GM23338 (cell line): Measurements from ENCODE around the gene BACE2. TPM values are rescaled to one million over a fixed set of nuclear protein-coding genes. Genes with fewer than 3 reads are reported as not detected.

ENCODE experiments used
- ATAC-seq: fragments of 200-7000 bp; cut with Tn5 transposase; 3 replicates; pipeline ENCODE4 v1.9.1; 2020
- DNase-seq: peaks from one replicate; pipeline ENCODE4 v3.0.0-alpha.2; 2015; ENCODE audit warnings: low spot score
- H2AFZ ChIP-seq: fragments of 200-600 bp; sonication (generic); 2 replicates; pipeline ENCODE4 v1.8.0; 2016; ENCODE audit warnings: antibody characterized with exemption, mild to moderate bottlenecking, moderate library complexity
- H3F3A ChIP-seq: fragments of 200-600 bp; sonication (generic); replicated peaks from 2 replicates; pipeline ENCODE4 v1.8.0; 2017; ENCODE audit warnings: antibody characterized with exemption, mixed run types, low read depth
- H3K27ac ChIP-seq: fragments of 200-600 bp; sonication (generic); 2 replicates; pipeline ENCODE4 v1.6.1; 2016; ENCODE audit warnings: low read depth
- H3K27me3 ChIP-seq: fragments of 200-600 bp; sonication (generic); 2 replicates; pipeline ENCODE4 v1.8.0; 2016; ENCODE audit warnings: mild to moderate bottlenecking, mixed run types, moderate library complexity; ENCODE audit not compliant: insufficient read depth
- H3K36me3 ChIP-seq: fragments of 200-600 bp; sonication (generic); 2 replicates; pipeline ENCODE4 v1.8.0; 2016; ENCODE audit warnings: mild to moderate bottlenecking; ENCODE audit not compliant: insufficient read depth
- H3K4me1 ChIP-seq: fragments of 200-600 bp; sonication (generic); 2 replicates; pipeline ENCODE4 v1.8.0; 2016; ENCODE audit warnings: mild to moderate bottlenecking, moderate library complexity; ENCODE audit not compliant: insufficient read depth
- H3K4me2 ChIP-seq: fragments of 200-600 bp; sonication (generic); 2 replicates; pipeline ENCODE4 v1.7.1; 2017; ENCODE audit warnings: mixed run types
- H3K4me3 ChIP-seq: fragments of 200-600 bp; sonication (generic); 2 replicates; pipeline ENCODE4 v1.6.1; 2016; ENCODE audit warnings: mixed run types
- H3K79me2 ChIP-seq: fragments of 200-600 bp; sonication (generic); replicated peaks from 2 replicates; pipeline ENCODE4 v1.8.0; 2017; ENCODE audit warnings: mild to moderate bottlenecking; ENCODE audit not compliant: insufficient read depth
- H3K9me2 ChIP-seq: fragments of 200-600 bp; sonication (generic); 2 replicates; pipeline ENCODE4 v1.8.0; 2017; ENCODE audit not compliant: insufficient read depth
- H4K20me1 ChIP-seq: fragments of 200-600 bp; sonication (generic); replicated peaks from 2 replicates; pipeline ENCODE4 v1.8.0; 2017; ENCODE audit warnings: mild to moderate bottlenecking; ENCODE audit not compliant: insufficient read depth
- H3K27ac Mint-ChIP-seq: 2 replicates; pipeline ENCODE4 v1.8.0; 2020; ENCODE audit warnings: inconsistent platforms, mild to moderate bottlenecking, moderate library complexity, mixed read lengths
- H3K27me3 Mint-ChIP-seq: 3 replicates; pipeline ENCODE4 v1.8.0; 2022; ENCODE audit warnings: low read depth, mild to moderate bottlenecking, moderate library complexity, mixed read lengths, inconsistent platforms; ENCODE audit not compliant: insufficient read depth, poor library complexity
- H3K36me3 Mint-ChIP-seq: 3 replicates; pipeline ENCODE4 v1.8.0; 2021; ENCODE audit warnings: low read depth, mild to moderate bottlenecking, inconsistent platforms, moderate library complexity, mixed read lengths
- H3K4me1 Mint-ChIP-seq: 3 replicates; pipeline ENCODE4 v1.8.0; 2020; ENCODE audit warnings: mild to moderate bottlenecking, inconsistent platforms, mixed read lengths
- H3K4me3 Mint-ChIP-seq: 3 replicates; pipeline ENCODE4 v1.8.0; 2021; ENCODE audit warnings: moderate library complexity, mild to moderate bottlenecking, inconsistent platforms, mixed read lengths
- H3K9me3 Mint-ChIP-seq: 3 replicates; pipeline ENCODE4 v1.8.0; 2020; ENCODE audit warnings: moderate library complexity, mild to moderate bottlenecking, inconsistent platforms, mixed read lengths
- CREB1 ChIP-seq: fragments of 250-450 bp; sonication (Bioruptor Pico); IDR thresholded peaks from 2 replicates; pipeline ENCODE4 v1.5.0; 2020; ENCODE audit warnings: low read depth, mild to moderate bottlenecking, moderate library complexity
- CTCF ChIP-seq, 2 experiments: fragments of 200-600 bp in 1 of 2; sonication (generic) in 1 of 2; conservative IDR thresholded peaks; 2 replicates each; pipeline versions ENCODE4 v1.5.1 to v1.6.1; 2016 to 2017; ENCODE audit warnings: antibody characterized with exemption in 2 of 2, low read depth in 2 of 2, mild to moderate bottlenecking in 2 of 2, moderate library complexity in 1 of 2
- EZH2 ChIP-seq: fragments of 200-600 bp; sonication (generic); IDR thresholded peaks from one replicate; pipeline ENCODE4 v1.8.0; 2017; ENCODE audit warnings: antibody characterized with exemption, mild to moderate bottlenecking, low read depth; ENCODE audit not compliant: unreplicated experiment
- EZH2phosphoT487 ChIP-seq: fragments of 200-600 bp; sonication (generic); IDR thresholded peaks from one replicate; pipeline ENCODE4 v1.8.1; 2018; ENCODE audit warnings: antibody characterized with exemption; ENCODE audit not compliant: unreplicated experiment
- NANOG ChIP-seq: IDR thresholded peaks from 2 replicates; pipeline ENCODE4 v1.6.1; 2016; ENCODE audit warnings: antibody characterized with exemption, borderline replicate concordance
- REST ChIP-seq: IDR thresholded peaks from one replicate; pipeline ENCODE4 v1.6.1; 2018; ENCODE audit warnings: antibody characterized with exemption; ENCODE audit not compliant: unreplicated experiment
- STAT1 ChIP-seq: IDR thresholded peaks from one replicate; pipeline ENCODE4 v1.6.1; 2016; ENCODE audit warnings: antibody characterized with exemption; ENCODE audit not compliant: unreplicated experiment
- ZNF114 ChIP-seq: fragments of 250-450 bp; sonication (Bioruptor Pico); IDR thresholded peaks from 2 replicates; pipeline ENCODE4 v1.5.0; 2020; ENCODE audit warnings: mild to moderate bottlenecking, moderate library complexity
- ZNF331 ChIP-seq: fragments of 250-450 bp; sonication (Bioruptor Pico); IDR thresholded peaks from 2 replicates; pipeline ENCODE4 v1.5.0; 2020; ENCODE audit warnings: low read depth, mild to moderate bottlenecking, moderate library complexity
- ZNF462 ChIP-seq: fragments of 250-450 bp; sonication (Bioruptor Pico); IDR thresholded peaks from 2 replicates; pipeline ENCODE4 v1.5.0; 2020; ENCODE audit warnings: mild to moderate bottlenecking, moderate library complexity
- polyA plus RNA-seq: library from polyadenylated mRNA; unstranded; fragments of >200 nt; fragmentation: Nextera tagmentation; extraction: Ambion mirVana; gene quantifications from 2 replicates; pipeline ENCODE4 v1.2.1, GENCODE V29; 2016
- total RNA-seq: library from RNA; depleted of rRNA; stranded (reverse); fragments of >200 nt; shearing (Covaris generic); gene quantifications from 2 replicates; pipeline ENCODE4 v1.2.3, GENCODE V29; 2014

Gene BACE2
- total and polyA plus RNA-seq, 2 experiments from 2014 or later = 3.5 to 6.8 TPM

GRCh38 chr21:41163091-41163490 lies 4.9 kb upstream of the BACE2 start:
- ATAC-seq = no peak
- H3K36me3 ChIP-seq = no peaks in the 10 kb centered on the region
- peaks cover 31% of the 10 kb centered on the region for H3K27me3 ChIP-seq
- no peaks in the 10 kb centered on the region for H3F3A ChIP-seq
- no peak overlapping the region for H3K27ac ChIP-seq
- no peaks in the 10 kb centered on the region for H3K79me2 ChIP-seq
- no peak overlapping the region for H2AFZ ChIP-seq
- Mint-ChIP-seq H3K36me3 (no peaks in the 10 kb centered on the region), H3K4me1 (peaks cover 3% of the 10 kb centered on the region; the same call in 1 of the 3 replicates), H3K9me3 (peaks cover 15% of the 10 kb centered on the region), H3K4me3 (no peak overlapping the region), H3K27me3 (peaks cover 13% of the 10 kb centered on the region), H3K27ac (no peak overlapping the region)
- H3K9me2 ChIP-seq = 0 out of 2 replicates have a peak, but pooled peaks cover 6% of the 10 kb centered on the region
- TF ChIP-seq NANOG = no peak
- no peak for TF ChIP-seq EZH2phosphoT487
- no peak for TF ChIP-seq CREB1 (CRISPR knock-in tag)
- TF ChIP-seq STAT1 = no peak
- TF ChIP-seq ZNF462 (CRISPR knock-in tag) = no peak
- no peak for TF ChIP-seq ZNF114 (CRISPR knock-in tag)
- TF ChIP-seq CTCF (conservative IDR thresholded peaks at IDR 0.05; ENCODE audit: low read depth in 2 of 2) = no peak
- no peak for TF ChIP-seq ZNF331 (CRISPR knock-in tag)
- TF ChIP-seq EZH2 = no peak
- no peak for TF ChIP-seq REST
- H3K4me1 ChIP-seq = peaks cover 5% of the 10 kb centered on the region; the same call in 1 of the 2 replicates
- DNase-seq = no peak
- H3K4me3 ChIP-seq = no peak overlapping the region
- no peak overlapping the region for H3K4me2 ChIP-seq
- H4K20me1 ChIP-seq = no peaks in the 10 kb centered on the region
